Myocyte (in vitro differentiated cells): ENCODE measurements around the gene NXN. TPM values are rescaled to one million over a fixed set of nuclear protein-coding genes. Genes with fewer than 3 reads are reported as not detected.
"Not testable (repeated sequence)": the region's sequence is repeated elsewhere in the genome, so short reads cannot be mapped to it uniquely, and the experiment has no call there.

Source experiments
- DNase-seq: peaks from one replicate; pipeline ENCODE4 v3.0.0-alpha.2; 2012; ENCODE audit warnings: low read depth
- total RNA-seq: library from RNA; depleted of rRNA; stranded (reverse); fragments of >200 nt; gene quantifications from 2 replicates; pipeline ENCODE4 v1.2.3, GENCODE V29; 2014

The NXN gene
- total RNA-seq, 1 donor from 2014 or later, result 9.6 TPM

DNA sequence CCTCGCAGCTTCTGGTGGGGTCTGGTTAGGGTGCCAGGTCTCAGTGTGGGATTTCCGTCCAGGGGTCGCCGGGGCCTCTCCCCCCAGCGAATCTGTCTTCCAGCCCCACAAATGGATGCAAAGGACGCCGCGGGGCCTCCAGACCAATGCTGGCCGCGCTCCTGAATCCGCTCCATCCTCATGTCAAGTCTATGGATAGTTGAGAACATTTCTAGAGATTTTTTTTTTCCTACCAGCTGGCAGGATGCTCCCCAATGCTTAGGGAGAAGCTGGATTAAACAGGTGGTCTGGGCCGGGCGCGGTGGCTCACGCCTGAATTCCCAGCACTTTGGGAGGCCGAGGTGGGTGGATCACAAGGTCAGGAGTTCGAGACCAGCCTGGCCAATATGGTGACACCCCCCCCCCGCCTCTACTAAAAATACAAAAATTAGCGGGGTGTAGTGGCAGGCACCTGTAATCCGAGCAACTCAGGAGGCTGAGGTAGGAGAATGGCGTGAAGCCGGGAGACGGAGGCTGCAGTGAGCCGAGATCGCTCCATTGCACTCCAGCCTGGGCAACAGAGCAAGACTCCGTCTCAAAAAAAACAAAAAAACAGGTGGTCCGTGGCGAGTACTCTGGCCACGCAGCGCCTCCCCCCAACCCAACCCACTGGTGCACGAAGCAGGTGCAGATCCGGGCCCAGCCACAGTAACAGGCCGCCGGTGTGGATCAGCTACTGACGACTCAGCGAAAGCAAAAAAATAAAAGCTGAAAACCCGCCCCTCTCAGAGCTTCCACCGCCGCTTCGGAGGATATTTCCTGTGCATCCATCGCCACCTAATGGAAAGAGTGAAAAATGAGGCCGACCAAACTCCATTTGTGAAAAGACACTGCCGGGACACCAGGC lies 1.1 kb upstream of the NXN start:
- DNase-seq, result peak; percentile 92

DNA sequence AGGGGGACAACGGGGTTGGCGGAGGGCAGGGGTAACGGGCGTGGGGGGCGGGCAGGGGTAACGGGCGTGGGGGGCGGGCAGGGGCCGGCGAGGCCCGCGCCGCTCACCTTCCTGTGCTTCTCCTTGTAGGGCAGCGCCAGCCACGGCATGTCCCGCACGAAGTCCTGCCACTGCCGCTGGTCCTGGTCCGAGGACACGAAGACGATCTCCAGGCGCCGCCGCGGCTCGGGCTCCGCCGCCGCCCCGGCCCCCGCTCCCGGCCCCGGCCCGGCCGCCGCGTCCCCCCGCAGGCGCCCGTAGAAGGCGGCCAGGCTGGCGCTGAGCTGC lies 401 bp downstream of the NXN start:
- no peak for DNase-seq

DNA sequence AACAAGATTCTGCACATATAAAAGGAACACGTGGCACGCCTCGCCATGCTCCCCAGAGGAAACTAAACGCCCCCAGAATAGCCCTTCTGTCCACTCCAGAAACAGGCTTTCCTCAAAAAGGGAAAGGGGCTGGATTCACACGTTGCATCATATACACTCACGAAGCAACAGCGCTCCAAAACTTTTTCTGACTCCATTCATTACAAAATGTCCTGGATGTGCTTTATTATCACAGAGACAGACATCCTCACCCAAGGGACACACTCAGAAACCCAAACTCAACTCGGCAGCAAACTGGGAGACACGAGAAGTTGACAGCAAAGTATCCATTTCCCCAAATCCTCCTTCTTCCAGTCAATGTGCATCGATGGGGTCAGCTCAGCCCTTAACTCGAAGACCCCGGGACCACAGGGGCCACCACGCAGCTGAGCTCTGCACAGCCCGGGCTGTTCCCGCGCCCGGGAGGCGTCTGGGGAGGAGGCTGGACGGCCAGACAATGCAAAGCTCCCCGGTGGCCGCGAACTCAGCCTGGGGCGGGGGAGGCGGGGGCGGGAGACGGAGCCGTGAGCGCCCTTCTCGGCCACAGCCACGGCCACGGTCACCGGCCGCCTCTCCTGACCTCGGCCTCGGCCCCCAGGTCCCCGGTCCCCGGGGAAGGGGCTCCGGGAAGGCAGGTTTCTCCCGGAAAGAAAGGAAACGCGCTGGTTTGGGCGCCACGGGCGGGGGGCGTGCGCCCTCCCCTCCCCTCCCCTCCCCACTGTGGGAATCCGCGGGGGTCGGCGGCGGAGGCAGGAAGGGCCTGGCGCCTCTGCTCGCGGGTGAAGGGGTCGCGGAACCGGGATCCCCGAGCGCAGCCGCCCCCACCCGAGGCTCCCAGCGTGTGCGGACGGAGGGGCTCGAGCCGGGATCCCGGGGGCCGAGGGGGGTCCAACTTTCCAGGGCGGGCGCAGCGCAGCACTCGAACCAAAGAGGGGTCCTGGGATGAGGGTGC lies 1.2 kb downstream of the NXN start:
- no peak for DNase-seq

DNA sequence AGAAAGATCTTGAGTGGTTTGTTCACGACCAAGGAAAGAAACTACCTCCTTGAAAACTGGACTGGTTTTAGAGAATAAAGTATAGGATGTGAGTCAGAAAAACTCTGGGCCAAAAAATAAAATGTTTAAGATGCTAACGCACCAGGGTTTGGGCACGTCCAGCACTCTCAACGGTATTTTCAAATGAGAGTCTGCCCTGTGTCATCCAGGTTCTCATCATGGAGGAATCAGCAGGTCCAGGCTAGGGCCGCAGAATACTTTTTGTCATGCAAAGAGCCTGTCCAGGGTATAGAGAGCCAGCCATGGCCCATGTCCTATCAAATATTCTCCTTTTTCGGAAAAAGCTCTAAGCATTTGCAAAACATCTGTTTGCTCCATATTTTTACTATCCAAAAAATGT lies 2.4 kb downstream of the NXN start:
- DNase-seq, result no peak

DNA sequence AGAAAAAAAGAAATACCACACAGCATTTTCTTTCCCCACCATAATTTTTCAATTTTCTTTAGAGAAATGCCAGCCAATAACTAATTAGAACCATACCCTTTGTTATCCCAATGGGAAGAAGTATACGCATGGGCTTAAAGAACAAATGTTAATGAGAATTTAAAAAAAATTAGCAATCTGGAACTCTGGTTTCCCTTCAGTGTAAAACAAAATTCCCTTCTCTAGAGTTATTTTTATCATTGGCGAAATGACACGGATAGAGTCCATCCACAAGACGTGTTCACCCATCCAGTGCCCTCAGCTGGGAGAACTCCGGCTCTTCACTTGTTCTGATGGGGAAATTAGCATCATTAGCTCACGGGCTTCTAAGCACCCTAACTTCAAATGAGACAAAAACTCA lies 3.3 kb downstream of the NXN start:
- no peak for DNase-seq

DNA sequence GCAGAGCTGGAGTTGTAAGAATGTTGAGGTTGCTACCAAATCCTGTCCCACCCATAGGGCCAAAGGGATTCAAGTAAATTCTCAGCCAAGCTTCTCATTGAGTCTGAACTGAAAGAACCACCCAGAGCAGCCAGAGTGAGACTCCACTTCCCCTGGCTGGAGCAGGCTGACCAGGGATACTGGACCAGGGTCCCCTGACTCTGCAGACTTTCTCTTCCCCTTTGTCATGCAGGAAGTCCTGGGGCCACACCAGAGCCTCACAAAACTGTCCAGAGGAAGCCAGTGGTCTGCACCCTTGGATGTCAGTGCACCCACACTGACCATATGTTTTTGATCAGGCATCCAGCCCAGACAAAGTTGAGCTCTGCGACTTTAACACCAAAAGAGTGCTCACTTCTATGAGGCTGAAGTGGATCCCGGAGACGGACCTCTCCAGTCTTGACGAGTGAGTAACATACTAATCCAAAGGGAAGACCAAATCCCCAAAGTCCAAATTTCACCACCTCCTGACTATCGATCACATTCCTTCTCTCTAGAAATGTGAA lies 4.1 kb downstream of the NXN start:
- no peak for DNase-seq

DNA sequence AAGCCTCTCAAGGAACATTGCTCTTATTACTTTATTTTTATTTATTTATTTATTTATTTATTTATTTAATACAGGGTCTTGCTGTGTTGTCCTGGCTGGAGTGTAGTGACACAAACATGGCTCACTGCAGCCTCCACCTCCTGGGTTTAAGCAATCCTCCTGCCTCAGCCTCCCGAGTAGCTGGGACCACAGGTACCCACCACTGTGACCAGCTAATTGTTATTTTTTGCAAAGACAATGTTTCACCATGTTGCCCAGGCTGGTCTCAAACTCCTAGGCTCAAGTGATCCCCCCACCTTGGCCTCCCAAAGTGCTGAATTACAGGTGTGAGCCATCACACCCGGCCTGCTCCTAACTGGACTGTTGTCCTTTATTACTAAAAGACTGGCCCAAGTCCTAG lies 4.8 kb downstream of the NXN start:
- DNase-seq, result not testable (repeated sequence)

DNA sequence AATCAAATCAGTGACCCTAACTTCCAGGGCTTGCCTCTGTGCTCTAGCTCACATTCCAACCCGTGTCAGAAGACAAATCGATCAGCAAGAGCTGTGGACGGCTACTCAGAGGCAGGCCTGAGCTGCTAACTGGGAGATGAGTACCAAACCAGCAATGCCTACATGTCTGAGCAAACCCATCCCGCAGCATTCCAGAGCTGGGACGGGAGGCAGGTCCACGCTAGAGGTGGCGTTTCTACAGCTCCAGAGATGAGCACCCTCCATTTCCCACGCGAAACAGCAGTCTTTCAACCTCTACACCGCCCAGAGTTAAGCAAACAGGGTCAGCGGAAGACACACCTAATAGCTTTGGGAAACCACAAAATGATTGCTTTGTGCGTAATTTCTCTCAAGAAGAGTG lies 6.5 kb downstream of the NXN start:
- no peak for DNase-seq

DNA sequence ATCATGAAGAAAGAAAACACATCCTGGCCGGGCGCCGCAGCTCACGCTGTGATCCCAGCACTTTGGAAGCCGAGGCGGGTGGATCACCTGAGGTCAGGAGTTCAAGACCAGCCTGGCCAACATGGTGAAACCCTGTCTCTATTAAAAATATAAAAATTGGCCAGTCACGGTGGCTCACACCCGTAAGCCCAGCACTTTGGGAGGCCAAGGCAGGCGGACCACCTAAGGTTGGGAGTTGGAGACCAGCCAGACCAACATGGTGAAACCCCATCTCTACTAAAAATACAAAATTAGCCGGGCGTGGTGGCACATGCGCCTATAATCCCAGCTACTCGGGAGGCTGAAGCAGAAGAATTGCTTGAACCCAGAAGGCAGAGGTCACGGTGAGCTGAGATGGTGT lies 7.7 kb downstream of the NXN start:
- not testable (repeated sequence) for DNase-seq

DNA sequence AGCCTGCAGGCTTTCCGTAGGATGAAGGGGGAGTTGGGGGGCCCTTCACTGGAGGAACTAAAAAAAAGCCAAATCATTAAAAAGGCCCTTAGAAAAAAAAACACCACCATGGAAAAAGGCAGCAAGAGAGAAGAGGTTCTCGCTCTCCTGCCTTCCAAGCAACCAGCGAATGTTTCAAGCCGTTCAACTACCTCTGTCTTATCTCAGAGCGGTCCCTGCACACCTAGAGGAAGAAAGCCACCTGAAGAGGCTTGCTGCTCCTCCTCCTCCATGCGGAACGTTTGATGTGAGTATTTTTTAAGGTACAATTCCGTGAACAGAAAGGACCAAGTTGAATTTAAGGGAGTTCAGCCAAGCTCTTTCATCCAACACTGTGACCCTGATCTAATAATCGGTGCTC lies 9.2 kb downstream of the NXN start:
- DNase-seq, result no peak

DNA sequence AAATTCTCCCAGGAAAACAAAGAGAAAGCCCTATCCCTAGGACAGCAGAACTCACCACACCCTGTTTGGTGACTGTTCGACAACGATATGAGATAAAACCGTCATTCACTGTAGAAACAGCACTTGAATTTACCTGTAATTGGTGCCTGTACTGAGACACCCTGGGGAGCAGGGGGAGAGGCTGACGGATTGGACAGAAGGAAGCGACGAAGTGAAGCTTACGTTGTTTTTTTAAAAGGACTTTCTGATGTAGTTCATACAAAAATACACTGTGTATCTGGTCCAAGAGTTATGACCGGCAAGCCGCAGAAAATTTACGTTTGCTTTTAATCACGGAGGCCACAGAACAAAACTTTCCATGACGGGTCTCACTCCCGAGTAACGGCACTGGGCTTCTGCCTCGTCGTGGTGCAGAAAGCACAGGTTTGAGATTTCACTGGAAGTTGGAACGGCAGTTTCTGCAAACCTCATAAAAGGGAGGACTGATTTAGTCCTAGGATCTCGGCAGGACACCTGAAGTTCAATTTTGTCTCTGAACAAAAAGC lies 9.7 kb downstream of the NXN start:
- DNase-seq, result no peak

DNA sequence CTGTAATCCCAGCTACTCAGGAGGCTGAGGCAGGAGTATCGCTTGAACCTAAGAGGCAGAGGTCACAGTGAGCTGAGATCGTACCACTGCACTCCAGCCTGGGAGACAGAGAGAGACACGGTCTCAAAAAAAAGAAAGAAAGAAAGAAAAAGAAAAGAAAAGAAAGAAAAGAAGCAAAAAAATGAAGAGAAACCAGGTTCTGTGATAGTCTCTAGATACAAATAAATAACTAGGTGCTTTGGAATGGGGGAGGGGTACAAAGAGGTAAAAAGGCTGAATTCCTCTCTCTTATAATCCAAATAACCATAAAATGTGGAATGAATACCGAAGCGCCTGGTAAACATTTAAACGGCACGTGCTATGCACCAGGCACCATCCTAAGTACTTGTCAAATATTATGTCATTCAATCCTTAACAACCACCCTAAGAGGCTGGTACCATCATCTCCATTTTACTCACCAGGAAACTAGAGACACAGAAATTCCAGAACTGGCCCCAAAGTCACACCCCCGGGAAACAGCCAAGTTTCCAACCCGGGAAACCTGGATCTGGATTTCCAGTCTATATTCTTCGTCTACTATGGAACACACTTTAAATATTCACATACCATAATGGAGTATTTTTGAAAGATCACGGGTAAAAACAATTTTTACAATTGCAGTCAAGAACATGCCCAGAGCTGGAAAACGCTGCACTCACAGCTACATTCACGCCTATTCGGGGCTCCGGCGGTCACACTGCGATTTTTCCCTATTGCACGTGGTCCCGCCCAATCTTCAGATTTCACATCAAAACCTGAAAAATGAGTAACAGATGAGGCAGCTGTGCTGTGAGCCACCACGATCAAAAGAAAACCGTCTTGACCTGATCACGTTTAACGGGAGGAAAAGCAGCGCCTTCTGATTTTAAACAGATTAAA lies 10.5 kb downstream of the NXN start:
- DNase-seq, result no peak

DNA sequence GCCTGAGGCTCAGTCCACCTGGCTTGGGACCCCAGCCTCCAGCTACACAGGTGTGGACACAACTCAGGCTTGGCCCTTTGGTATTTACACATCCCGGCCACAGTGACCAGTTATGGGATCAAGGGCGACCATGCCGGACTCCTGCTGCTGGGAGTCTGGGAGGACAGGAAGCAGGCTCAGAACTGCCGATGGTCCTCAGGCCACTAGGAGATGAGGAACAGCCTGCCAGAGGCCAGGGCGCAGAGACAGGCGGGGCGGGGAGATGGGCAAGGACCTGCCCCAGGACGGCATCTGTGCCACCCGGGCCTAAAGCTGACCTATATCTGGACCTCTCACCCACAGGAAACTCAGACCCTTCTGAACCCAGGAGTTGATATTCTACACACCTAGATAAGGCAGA lies 12.5 kb downstream of the NXN start:
- no peak for DNase-seq

DNA sequence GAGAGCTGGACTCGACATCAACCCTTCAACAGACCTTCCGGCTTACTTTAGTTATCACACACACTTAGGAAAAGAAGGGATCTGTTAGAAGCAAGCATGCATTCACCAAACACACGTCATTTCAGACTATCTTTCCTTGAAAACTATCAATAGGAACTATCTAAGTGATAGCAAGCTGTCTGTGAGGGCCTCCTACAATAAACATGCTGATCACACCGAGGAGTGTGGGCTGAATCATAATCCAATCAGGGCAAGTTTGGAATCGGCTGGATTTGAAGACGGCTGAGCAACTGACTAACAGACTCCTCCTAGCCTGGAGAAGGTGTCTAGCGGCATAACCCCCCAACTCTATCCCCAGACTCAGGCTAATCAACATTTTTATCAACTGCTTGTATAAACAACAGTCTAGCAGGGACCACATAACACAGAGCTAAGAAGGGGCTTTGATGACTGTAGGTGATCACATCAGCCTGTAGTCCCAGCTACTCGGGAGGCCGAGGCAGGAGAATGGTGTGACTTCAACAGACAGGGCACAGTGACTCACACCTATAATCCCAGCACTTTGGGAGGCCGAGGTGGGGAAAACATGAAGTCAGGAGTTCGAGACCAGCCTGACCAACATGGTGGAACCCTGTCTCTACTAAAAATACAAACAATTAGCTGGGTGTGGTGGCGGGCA lies 14.1 kb downstream of the NXN start:
- DNase-seq, result no peak

DNA sequence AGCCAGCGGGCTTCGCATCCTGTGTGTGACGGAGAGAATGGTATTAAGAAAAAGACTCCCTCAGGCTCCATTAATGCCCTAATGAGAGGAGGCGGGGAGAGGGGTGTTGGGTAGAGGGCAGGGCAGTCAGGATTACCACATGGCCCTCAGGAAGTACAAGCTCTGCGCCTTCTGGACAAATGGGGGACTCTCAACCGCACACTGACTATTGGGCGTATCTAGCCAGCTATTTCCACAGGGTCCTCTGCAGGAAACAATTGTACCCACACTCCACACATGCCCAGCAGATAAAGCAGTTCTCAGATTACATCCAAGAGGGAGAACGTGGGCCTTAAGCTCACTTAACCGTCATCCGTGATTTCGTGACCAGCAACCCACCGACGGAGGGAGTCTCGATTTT lies 14.7 kb downstream of the NXN start:
- DNase-seq, result no peak

DNA sequence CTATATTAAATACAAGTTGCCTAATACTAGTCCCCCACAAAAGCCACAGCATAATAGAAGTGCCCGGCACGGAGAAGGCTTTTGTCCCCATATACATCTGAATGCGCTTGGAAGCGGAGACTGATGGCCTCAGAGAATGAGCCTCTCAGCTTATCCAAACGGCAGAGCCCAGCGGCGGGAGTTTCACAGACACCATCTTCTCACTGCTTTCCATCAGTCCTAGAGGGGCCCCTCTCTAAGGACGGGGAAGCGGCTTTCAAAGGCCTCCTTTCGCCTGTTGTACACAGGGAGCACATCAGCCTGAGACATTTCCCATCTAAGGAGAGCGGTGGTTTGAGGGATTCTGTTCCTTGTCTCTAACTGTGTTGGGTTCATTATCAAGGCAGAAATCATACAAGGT lies 16.9 kb downstream of the NXN start:
- no peak for DNase-seq

DNA sequence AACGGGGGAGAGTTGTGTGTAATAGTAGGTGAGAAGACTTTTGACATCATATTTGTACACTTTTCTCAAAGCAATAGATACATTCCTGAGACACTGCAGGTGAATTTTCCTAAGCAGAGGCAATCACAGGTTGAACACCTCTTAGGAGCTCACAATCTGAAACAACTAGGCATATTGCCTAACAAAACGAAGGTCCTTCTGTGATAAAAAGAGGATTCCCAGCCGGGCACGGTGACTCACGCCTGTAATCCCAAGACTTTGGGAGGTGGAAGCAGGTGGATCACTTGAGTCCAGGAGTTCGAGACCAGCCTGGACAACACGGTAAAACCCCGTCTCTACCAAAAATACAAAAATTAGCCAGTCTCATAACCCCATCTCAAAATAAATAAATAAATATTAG lies 17.4 kb downstream of the NXN start:
- no peak for DNase-seq

DNA sequence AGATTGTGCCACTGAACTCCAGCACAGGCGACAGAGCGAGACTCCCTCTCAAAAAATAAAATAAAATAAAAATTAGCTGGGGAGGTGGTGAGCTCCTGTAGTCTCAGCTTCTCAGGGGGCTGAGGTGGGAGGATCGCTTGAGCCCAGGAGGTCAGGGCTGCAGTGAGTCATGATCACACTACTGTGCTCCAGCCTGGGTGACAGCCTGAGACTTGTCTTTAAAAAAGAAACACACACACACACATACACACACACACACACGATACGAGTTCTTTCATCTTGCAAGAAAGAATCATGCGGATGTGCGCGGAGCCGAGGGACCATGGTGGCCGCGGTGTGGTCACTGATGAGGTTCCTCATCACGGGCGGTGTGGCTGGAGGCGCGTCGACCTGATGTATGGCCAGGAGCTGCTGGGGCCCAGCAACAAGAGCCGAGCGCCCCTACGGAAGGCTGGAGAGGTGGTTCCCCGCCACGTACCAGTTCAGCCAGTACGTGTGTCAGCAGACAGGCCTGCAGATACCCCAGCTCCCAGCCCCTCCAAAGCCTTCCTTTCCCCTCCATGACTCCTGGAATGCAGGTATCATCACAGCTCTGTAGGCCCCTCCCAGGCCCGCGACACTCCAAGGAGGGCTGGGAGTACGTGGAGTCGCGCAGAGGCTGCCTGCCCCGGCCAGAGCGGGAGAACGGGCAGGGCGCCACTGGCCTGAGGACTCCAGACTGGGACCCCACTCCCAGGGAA lies 20.7 kb downstream of the NXN start:
- DNase-seq, result no peak

DNA sequence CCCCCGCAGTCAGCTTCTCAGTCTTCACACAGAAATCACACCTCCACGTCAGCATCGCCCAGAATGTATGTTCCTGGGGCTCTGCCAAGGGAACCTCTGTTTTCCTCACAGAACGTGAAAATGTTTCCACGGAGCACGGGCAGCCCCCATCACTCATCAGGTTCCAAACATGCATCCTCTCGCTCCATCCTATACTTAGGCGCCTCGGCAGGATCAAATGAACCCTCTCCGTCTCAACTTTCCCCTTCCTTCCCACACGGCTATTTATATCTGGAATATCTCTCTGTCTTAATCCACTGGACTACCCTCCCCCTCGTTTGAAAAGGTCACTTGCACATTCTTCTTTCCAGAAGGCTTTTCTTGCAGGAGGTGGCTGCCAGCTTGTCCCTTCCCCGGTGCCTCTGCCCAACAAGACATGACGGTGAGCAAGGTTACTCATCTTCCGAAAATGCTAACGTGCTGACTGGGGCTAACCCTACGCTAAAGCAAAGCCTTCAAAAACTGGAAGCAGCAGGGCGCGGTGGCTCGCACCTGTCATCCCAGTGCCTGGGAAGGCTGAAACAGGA lies 21.6 kb downstream of the NXN start:
- DNase-seq, result peak; percentile 62
